A549 (cell line): ENCODE measurements around the gene PATL2. TPM values are rescaled to one million over a fixed set of nuclear protein-coding genes. Genes with fewer than 3 reads are reported as not detected.
"Not testable (repeated sequence)": the region's sequence is repeated elsewhere in the genome, so short reads cannot be mapped to it uniquely, and the experiment has no call there.

ENCODE experiments used
- ATAC-seq, 2 experiments: fragments of 200-7000 bp in 1 of 2; fragments of >200 bp in 1 of 2; cut with Nextera tagmentation in 1 of 2; cut with Tn5 transposase in 1 of 2; 3 replicates each; pipeline versions ENCODE4 v1.8.0 to v1.9.1; 2018 to 2020; ENCODE audit warnings: mild to moderate bottlenecking in 1 of 2, moderate library complexity in 1 of 2
- CTCF ChIA-PET: fragments of 300-600 bp; sonication (Branson Sonifier 250); formaldehyde crosslinking; extraction: SDS; loops from one replicate; lab custom pipeline; 2021; ENCODE audit warnings: antibody characterized with exemption, inconsistent platforms; lab: Yijun Ruan, JAX
- POLR2A ChIA-PET: fragments of 350-600 bp; formaldehyde crosslinking; extraction: SDS; loops from one replicate; lab custom pipeline; 2021; ENCODE audit warnings: antibody characterized with exemption, inconsistent platforms; lab: Yijun Ruan, JAX
- DNase-seq, 2 experiments: peaks; one replicate each; pipeline versions ENCODE4 v3.0.0 to v3.0.0-alpha.2; 2011 to 2016; ENCODE audit warnings: low read depth in 1 of 2, low spot score in 1 of 2
- FAIRE-seq: peaks from 2 replicates; lab custom pipeline; 2011; peaks lifted over from hg19 to GRCh38; lab: Jason Lieb, UNC
- H3K27ac ChIP-seq, 2 experiments: fragments of >200 bp; sonication (Bioruptor Twin); formaldehyde crosslinking; 3 replicates each; pipeline ENCODE4 v1.5.1; 2016 to 2017
- H3K4me1 ChIP-seq: fragments of >200 bp; sonication (Bioruptor Twin); formaldehyde crosslinking; 3 replicates; pipeline ENCODE4 v1.6.1; 2016
- H3K4me2 ChIP-seq: fragments of >200 bp; sonication (Bioruptor Twin); formaldehyde crosslinking; 3 replicates; pipeline ENCODE4 v1.6.1; 2016
- H3K4me3 ChIP-seq: fragments of >200 bp; sonication (Bioruptor Twin); formaldehyde crosslinking; 3 replicates; pipeline ENCODE4 v1.5.1; 2016
- H3K9me3 ChIP-seq: fragments of >200 bp; sonication (Bioruptor Twin); formaldehyde crosslinking; 3 replicates; pipeline ENCODE4 v1.6.1; 2016
- CBX2 ChIP-seq: fragments of 200-600 bp; sonication (generic); IDR thresholded peaks from 2 replicates; pipeline ENCODE4 v1.6.1; 2016; ENCODE audit warnings: low read depth, mild to moderate bottlenecking, borderline replicate concordance
- CHD2 ChIP-seq: fragments of 150-350 bp; IDR thresholded peaks from 2 replicates; pipeline ENCODE4 v1.6.1; 2014; ENCODE audit warnings: low read length; ENCODE audit not compliant: partially characterized antibody
- CHD4 ChIP-seq: fragments of 200-600 bp; sonication (generic); IDR thresholded peaks from 2 replicates; pipeline ENCODE4 v1.6.1; 2016; ENCODE audit warnings: antibody characterized with exemption, mild to moderate bottlenecking, borderline replicate concordance
- ELK1 ChIP-seq: fragments of 150-350 bp; IDR thresholded peaks from 2 replicates; pipeline ENCODE4 v1.6.1; 2014; ENCODE audit warnings: low read depth, mild to moderate bottlenecking, low read length
- ESRRA ChIP-seq: fragments of 150-350 bp; IDR thresholded peaks from 2 replicates; pipeline ENCODE4 v1.6.1; 2014; ENCODE audit warnings: mild to moderate bottlenecking, low read length, borderline replicate concordance
- FOSB ChIP-seq: fragments of 250-450 bp; sonication (Bioruptor Pico); IDR thresholded peaks from 2 replicates; pipeline ENCODE4 v1.5.0; 2020; ENCODE audit warnings: mild to moderate bottlenecking, moderate library complexity
- FOSL2 ChIP-seq, 2 experiments: fragments of 450-650 bp in 1 of 2; fragments of >200 bp in 1 of 2; sonication (Bioruptor Twin) in 1 of 2; formaldehyde crosslinking; IDR thresholded peaks; 2 replicates each; pipeline versions ENCODE4 v1.5.0 to v1.6.1; 2016 to 2020; ENCODE audit warnings: mild to moderate bottlenecking in 1 of 2, moderate library complexity in 1 of 2
- HDAC2 ChIP-seq: fragments of 200-600 bp; sonication (generic); IDR thresholded peaks from 2 replicates; pipeline ENCODE4 v1.6.1; 2016
- HES2 ChIP-seq: fragments of >200 bp; sonication (Bioruptor Twin); formaldehyde crosslinking; IDR thresholded peaks from 2 replicates; pipeline ENCODE4 v1.6.1; 2016
- HEYL ChIP-seq: fragments of 250-450 bp; sonication (Bioruptor Pico); IDR thresholded peaks from 2 replicates; pipeline ENCODE4 v1.8.0; 2021; ENCODE audit warnings: mild to moderate bottlenecking, moderate library complexity
- HOXA7 ChIP-seq: fragments of 250-450 bp; sonication (Bioruptor Pico); IDR thresholded peaks from 2 replicates; pipeline ENCODE4 v1.5.0; 2020; ENCODE audit warnings: mild to moderate bottlenecking, moderate library complexity
- JUNB ChIP-seq: fragments of >200 bp; sonication (Bioruptor Twin); formaldehyde crosslinking; IDR thresholded peaks from 2 replicates; pipeline ENCODE4 v1.6.1; 2016
- KDM1A ChIP-seq: fragments of 200-600 bp; sonication (generic); IDR thresholded peaks from 2 replicates; pipeline ENCODE4 v1.6.1; 2016; ENCODE audit warnings: low read depth, mild to moderate bottlenecking
- KDM5A ChIP-seq: fragments of 200-600 bp; sonication (generic); IDR thresholded peaks from 2 replicates; pipeline ENCODE4 v1.6.1; 2016; ENCODE audit warnings: antibody characterized with exemption, mild to moderate bottlenecking
- MAX ChIP-seq: IDR thresholded peaks from 2 replicates; pipeline ENCODE4 v1.6.1; 2012
- MAZ ChIP-seq: fragments of 150-350 bp; IDR thresholded peaks from 2 replicates; pipeline ENCODE4 v1.6.1; 2014; ENCODE audit warnings: antibody characterized with exemption, low read depth, low read length, borderline replicate concordance
- MYC ChIP-seq: IDR thresholded peaks from 2 replicates; pipeline ENCODE4 v1.6.1; 2012; ENCODE audit warnings: mild to moderate bottlenecking, inconsistent platforms, low read length, improper control_type of control experiment, borderline replicate concordance
- POLR2A ChIP-seq: IDR thresholded peaks from 2 replicates; pipeline ENCODE4 v1.6.1; 2012; ENCODE audit warnings: mild to moderate bottlenecking, low read length
- POLR2AphosphoS2 ChIP-seq: conservative IDR thresholded peaks from 2 replicates; pipeline ENCODE4 v1.6.1; 2012; ENCODE audit warnings: low read length, improper control_type of control experiment, inconsistent platforms
- RAD21 ChIP-seq, 2 experiments: fragments of >200 bp in 1 of 2; sonication (Bioruptor Twin) in 1 of 2; formaldehyde crosslinking in 1 of 2; IDR thresholded peaks in 1 of 2; conservative IDR thresholded peaks in 1 of 2; 2 replicates in 1 of 2; 3 replicates in 1 of 2; pipeline ENCODE4 v1.6.1; 2012 to 2018; ENCODE audit warnings: inconsistent platforms in 1 of 2
- RNF2 ChIP-seq: fragments of 200-600 bp; sonication (generic); IDR thresholded peaks from 2 replicates; pipeline ENCODE4 v1.6.1; 2016; ENCODE audit warnings: low read depth, mild to moderate bottlenecking, antibody characterized with exemption, moderate library complexity, borderline replicate concordance
- SMC3 ChIP-seq: fragments of >200 bp; sonication (Bioruptor Twin); formaldehyde crosslinking; IDR thresholded peaks from 3 replicates; pipeline ENCODE4 v1.6.1; 2018; ENCODE audit warnings: inconsistent platforms
- SREBF2 ChIP-seq: fragments of 450-650 bp; IDR thresholded peaks from 2 replicates; pipeline ENCODE4 v1.6.1; 2014; ENCODE audit warnings: mild to moderate bottlenecking, moderate library complexity
- TFCP2L1 ChIP-seq: fragments of 250-450 bp; sonication (Bioruptor Pico); IDR thresholded peaks from 2 replicates; pipeline ENCODE4 v1.5.0; 2021; ENCODE audit warnings: mild to moderate bottlenecking
- ZFP36 ChIP-seq: fragments of 450-650 bp; IDR thresholded peaks from 2 replicates; pipeline ENCODE4 v1.6.1; 2014; ENCODE audit warnings: borderline replicate concordance; ENCODE audit not compliant: partially characterized antibody
- WGBS: methylation state at CpG from one replicate; pipeline ENCODE4 v1.1.6; 2017; ENCODE audit errors: missing lambda C conversion rate; 5-methylcytosine and 5-hydroxymethylcytosine counted together
- polyA plus RNA-seq, 4 experiments: library from polyadenylated mRNA; depleted of rRNA in 3 of 4; stranded (reverse); fragments of >200 nt; fragmentation: RNase III in 1 of 4; extraction: RNeasy Plus Mini Kit Qiagen cat#74134 plus additional on column Dnase treatment in 1 of 4; gene quantifications; 2 replicates in 3 of 4; 3 replicates in 1 of 4; pipeline ENCODE4 v1.2.3, GENCODE V29; 2011 to 2017

The PATL2 gene
- polyA plus RNA-seq, 2 of the 4 experiments (the other 2 are of a cell fraction) = 0.12 to 0.26 TPM

GRCh38 chr15:44692659-44693058 lies 18.5 kb downstream of the PATL2 start:
- POLR2A ChIA-PET = no interaction called here
- no peak for ATAC-seq

GRCh38 chr15:44690245-44690644 lies 20.9 kb downstream of the PATL2 start:
- FAIRE-seq, H3K4me3 ChIP-seq, DNase-seq, H3K9me3 ChIP-seq, H3K27ac ChIP-seq, H3K4me2 ChIP-seq, H3K4me1 ChIP-seq, CTCF ChIA-PET, ATAC-seq, POLR2A ChIA-PET: not testable (repeated sequence)
- WGBS = 31% methylated on average over 1 of the region's 1 CpG

More at GRCh38 chr15:44692659-44693058, 18.5 kb downstream of the PATL2 start:
- no peaks in the 10 kb centered on the region for H3K4me1 ChIP-seq
- no peak for FAIRE-seq
- CTCF ChIA-PET = interaction anchor here (1.0 to 1.7 kb wide), 3 partner anchors 19 to 46 kb away, joined by 3 to 5 read pairs (median 3); partner anchors contain the start of gene SPG11
- no peak overlapping the region for H3K4me2 ChIP-seq
- H3K9me3 ChIP-seq = 0 out of 3 replicates have a peak, but pooled peaks cover 3% of the 10 kb centered on the region
- no peak for TF ChIP-seq CBX2
- no peak for TF ChIP-seq ESRRA
- TF ChIP-seq SREBF2 = no peak
- TF ChIP-seq RNF2 = no peak
- no peak for TF ChIP-seq CHD4
- TF ChIP-seq MYC = no peak
- no peak for TF ChIP-seq RAD21 (conservative IDR thresholded peaks at IDR 0.05 in 1 of 2, IDR thresholded peaks at IDR 0.05 in 1 of 2)
- no peak for TF ChIP-seq HOXA7 (CRISPR knock-in tag)
- TF ChIP-seq HEYL (CRISPR knock-in tag) = no peak
- no peak for TF ChIP-seq KDM5A
- no peak for TF ChIP-seq POLR2AphosphoS2
- no peak for TF ChIP-seq FOSL2 (IDR thresholded peaks at IDR 0.05)
- TF ChIP-seq FOSL2 (CRISPR knock-in tag; IDR thresholded peaks at IDR 0.05) = no peak
- H3K4me3 ChIP-seq = no peak overlapping the region
- WGBS = 100% methylated on average over 1 of the region's 1 CpG
- DNase-seq = no peak
- no peak overlapping the region for H3K27ac ChIP-seq

GRCh38 chr15:44689318-44689717 lies 21.8 kb downstream of the PATL2 start:
- CTCF ChIA-PET, H3K9me3 ChIP-seq, H3K4me1 ChIP-seq, ATAC-seq, H3K4me3 ChIP-seq, DNase-seq, POLR2A ChIA-PET, H3K27ac ChIP-seq, FAIRE-seq, H3K4me2 ChIP-seq: not testable (repeated sequence)
- 5% methylated on average over 2 of the region's 2 CpGs for WGBS

GRCh38 chr15:44682809-44683682 lies 28.1 kb downstream of the PATL2 start:
- peaks cover 13% of the 10 kb centered on the region for H3K4me1 ChIP-seq
- ATAC-seq, H3K9me3 ChIP-seq, H3K4me3 ChIP-seq, CTCF ChIA-PET, FAIRE-seq: not testable (repeated sequence)
- peak in 1 of 2 experiments; percentile 54 for DNase-seq
- 52% methylated on average over 5 of the region's 8 CpGs for WGBS
- POLR2A ChIA-PET = interaction anchor here (1.6 kb wide), 2 partner anchors 20 to 28 kb away, joined by 4 to 5 read pairs; partner anchors contain the start of genes B2M, PATL2 and SPG11
- H3K4me2 ChIP-seq = peak overlapping the region; percentile 77
- H3K27ac ChIP-seq = peak overlapping the region; percentile 62 to 81

- FAIRE-seq (no peak), ATAC-seq (no peak), DNase-seq (no peak)
- CTCF ChIA-PET = no interaction called here
- H3K4me1 ChIP-seq = peaks cover 13% of the 10 kb centered on the region
- H3K4me2 ChIP-seq = no peak overlapping the region
- 81% methylated on average over 2 of the region's 2 CpGs for WGBS
- POLR2A ChIA-PET = interaction anchor here (1.6 kb wide), 1 partner anchor 19 kb away, joined by 5 read pairs; the partner anchor contains the start of gene SPG11
- no peak overlapping the region for H3K4me3 ChIP-seq
- no peak overlapping the region for H3K27ac ChIP-seq
- H3K9me3 ChIP-seq = no peaks in the 10 kb centered on the region
- TF ChIP-seq FOSB (CRISPR knock-in tag) (no peak), CHD2 (no peak), TFCP2L1 (no peak), JUNB (no peak), MAZ (no peak), HES2 (no peak), ELK1 (no peak), POLR2A (no peak), CHD4 (no peak), ZFP36 (no peak), HDAC2 (no peak), MAX (no peak), MYC (no peak), KDM1A (no peak), POLR2AphosphoS2 (no peak), RNF2 (no peak), SMC3 (no peak)
These were observed 28.9 kb downstream of the PATL2 start for GRCh38 chr15:44682211-44682610.
